Cardiac fibroblast (primary cell): ENCODE results near the gene CHAD.
A peak's percentile ranks its signal among the peaks of the same experiment; 100 is the strongest.

Source experiments
- DNase-seq, 2 donors: peaks; one replicate each; pipeline versions ENCODE4 v3.0.0 to v3.0.0-alpha.2; 2010; ENCODE audit warnings: low read depth in 2 of 2
- H3K4me3 ChIP-seq, 2 donors: replicated peaks in 1 of 2; 1 replicate in 1 of 2; 2 replicates in 1 of 2; pipeline ENCODE4 v1.5.1; 2011; ENCODE audit warnings: low read depth in 2 of 2, low read length in 2 of 2, mild to moderate bottlenecking in 2 of 2, moderate library complexity in 1 of 2
- TF ChIP-seq, protein P1 (sequence below): IDR thresholded peaks from one replicate; pipeline ENCODE4 v1.5.1; 2011; ENCODE audit warnings: low read depth, mild to moderate bottlenecking, low read length, inconsistent platforms

CHAD gene

DNA sequence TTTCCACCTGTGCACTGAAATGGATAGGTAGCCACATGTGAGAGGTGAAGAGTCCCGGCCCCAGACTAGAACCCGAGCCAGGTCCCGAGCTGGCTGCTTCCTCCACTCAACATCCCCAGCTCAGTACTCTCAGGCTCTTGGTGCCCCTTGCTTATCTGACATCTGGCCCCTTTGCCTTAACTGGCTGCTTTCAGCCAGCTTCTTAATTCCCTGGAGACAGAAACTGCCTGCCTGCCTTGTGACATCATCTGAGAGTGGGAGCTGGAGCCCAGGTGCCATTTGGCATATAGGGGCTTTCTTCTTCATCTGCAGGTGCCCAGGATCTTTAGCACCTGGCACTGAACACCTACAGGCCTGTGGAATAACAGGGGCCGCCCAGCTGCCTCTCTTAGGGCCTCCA, 8.9 kb downstream of the CHAD start:
- no peak for DNase-seq
- TF ChIP-seq, protein P1, sequence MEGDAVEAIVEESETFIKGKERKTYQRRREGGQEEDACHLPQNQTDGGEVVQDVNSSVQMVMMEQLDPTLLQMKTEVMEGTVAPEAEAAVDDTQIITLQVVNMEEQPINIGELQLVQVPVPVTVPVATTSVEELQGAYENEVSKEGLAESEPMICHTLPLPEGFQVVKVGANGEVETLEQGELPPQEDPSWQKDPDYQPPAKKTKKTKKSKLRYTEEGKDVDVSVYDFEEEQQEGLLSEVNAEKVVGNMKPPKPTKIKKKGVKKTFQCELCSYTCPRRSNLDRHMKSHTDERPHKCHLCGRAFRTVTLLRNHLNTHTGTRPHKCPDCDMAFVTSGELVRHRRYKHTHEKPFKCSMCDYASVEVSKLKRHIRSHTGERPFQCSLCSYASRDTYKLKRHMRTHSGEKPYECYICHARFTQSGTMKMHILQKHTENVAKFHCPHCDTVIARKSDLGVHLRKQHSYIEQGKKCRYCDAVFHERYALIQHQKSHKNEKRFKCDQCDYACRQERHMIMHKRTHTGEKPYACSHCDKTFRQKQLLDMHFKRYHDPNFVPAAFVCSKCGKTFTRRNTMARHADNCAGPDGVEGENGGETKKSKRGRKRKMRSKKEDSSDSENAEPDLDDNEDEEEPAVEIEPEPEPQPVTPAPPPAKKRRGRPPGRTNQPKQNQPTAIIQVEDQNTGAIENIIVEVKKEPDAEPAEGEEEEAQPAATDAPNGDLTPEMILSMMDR: no peak

DNA sequence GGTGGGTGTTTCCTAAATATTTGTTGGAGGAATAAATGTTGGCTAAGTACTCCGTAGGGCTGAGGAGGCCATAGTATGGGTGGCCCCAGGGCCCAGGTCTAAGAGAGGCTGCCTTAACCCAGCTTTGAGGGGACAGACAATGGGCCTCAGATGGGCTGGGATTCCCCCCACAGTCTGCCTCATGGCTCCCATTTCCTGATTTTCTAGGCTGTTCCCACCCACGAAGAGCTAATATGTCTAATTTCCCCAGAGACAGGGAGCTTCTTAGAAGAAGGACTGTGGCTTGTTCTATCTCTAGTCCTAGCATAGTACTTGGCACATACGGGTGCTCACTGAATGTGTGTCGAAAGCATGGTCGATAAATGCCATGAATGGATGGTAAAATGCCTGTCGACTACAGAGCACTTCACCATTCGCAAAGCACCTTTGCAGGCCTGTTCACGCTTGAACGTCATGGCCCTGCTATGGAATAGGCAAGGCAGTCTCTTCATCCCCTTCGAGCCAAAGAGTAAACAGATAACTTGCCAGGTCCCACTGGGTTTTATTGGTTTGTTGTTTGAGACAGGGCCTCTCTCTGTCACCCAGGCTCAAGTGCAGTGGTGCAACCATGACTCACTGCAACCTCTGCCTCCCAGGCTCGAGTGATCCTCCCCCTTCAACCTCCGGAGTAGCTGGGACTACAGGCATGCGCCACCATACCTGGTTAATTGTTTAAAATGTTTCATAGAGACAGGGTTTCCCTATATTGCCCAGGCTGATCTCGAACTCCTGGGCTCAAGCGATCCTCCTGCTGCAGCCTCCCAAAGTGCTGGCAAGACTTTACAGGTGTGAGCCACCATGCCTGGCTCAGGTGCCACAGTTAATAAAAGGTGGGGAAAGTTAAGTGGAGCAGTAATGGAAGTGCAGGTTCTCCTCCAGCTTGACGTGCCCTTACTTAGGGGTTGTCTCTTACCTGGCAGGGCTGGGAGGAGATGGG, 9.7 kb downstream of the CHAD start:
- peak in 1 of 2 donors; percentile 46 for DNase-seq
- no peak overlapping the region for H3K4me3 ChIP-seq
- TF ChIP-seq, protein P1: no peak

More for the DNA sequence above, 8.9 kb downstream of the CHAD start:
- no peak overlapping the region for H3K4me3 ChIP-seq

DNA sequence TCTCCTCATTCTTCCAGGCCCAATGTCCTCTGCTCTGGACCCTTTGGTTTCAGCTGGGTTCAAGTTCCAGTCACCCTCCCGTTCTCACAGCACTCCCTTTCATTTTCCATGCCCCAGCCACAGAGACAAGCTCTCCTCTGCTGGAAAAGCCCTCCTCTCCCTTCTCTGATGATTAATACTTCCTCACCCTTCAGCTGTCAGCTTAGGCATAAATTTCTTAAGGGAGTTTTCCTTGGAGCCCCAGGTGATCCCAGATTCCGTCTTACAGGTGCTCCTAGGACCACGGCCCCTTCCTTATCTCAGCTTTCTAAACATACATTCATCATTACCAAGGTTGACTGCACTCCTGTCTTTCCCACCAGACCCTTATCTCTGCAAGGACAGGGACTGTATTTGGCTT, 10.4 kb downstream of the CHAD start:
- DNase-seq: no peak
- TF ChIP-seq, protein P1: no peak

DNA sequence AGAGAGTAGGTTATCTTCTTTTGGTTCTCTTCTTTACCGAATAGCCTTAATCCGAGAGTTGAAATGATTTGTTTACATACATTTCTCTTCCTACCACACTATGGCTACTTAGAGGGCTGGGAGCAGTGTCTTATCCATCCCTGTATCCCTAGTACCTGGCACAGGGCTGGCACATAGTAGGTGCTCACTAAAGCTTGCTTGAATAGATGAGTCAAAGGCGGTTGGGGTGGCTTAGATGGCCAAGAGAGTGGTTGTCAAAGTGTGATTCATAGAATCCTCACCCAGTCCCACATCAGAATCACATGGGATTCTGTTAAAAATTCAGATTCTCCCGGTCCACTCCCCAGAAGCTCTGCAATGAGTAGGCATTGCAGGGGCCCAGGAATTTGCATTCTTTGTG, 11.1 kb downstream of the CHAD start:
- TF ChIP-seq, protein P1: no peak
- no peak for DNase-seq
- no peak overlapping the region for H3K4me3 ChIP-seq

More for the DNA sequence above, 10.4 kb downstream of the CHAD start:
- no peak overlapping the region for H3K4me3 ChIP-seq

DNA sequence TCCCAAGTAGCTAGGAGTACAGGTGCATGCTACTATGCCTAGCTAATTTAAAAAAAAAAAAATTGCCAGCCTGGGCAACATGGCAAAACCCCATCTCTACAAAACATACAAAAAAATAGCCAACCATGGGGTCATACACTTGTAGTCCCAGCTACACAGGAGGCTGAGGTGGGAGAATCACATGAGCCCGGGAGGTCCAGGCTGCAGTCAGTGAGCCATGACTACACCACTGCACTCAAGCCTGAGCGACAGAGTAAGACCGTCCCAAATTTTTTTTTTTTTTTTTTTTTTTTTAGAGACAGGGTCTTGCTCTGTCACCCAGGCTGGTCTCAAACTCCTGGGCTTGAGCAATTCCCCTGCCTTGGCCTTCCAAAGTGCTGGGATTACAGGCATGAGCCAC, 14.8 kb downstream of the CHAD start:
- TF ChIP-seq, protein P1: no peak
- H3K4me3 ChIP-seq: no peak overlapping the region
- DNase-seq: no peak

DNA sequence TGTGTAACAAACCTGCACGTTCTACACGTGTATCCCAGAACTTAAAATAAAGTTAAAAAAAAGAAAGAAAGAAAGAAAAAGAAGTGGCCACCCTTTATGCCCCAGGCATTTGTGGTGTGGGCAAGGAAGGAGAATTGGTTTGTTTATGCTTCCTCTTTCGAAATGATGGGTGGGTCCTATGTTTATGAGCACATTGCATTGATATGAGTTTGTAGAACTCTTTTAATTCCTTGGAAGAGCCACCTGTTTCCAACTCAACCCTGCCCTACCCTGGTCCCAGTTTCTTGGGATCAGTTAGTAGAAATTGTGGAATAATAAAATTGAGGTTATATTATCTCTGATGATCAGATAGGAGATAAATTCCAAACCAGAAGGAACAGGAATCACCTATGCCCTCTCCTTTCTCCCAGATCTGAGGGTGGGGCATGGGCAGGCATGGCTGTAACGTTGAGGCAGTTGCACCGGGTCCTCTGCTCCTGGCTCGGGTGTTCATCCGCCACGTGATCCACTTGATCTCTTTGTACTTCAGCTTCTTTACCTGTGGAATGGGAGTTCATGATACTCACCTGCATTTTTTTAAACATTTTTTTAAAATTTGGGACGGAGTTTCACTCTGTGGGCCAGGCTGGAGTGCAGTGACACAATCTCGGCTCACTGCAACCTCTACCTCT, 15.9 kb downstream of the CHAD start:
- DNase-seq: peak in 1 of 2 donors; percentile 22
- TF ChIP-seq, protein P1: no peak
- no peak overlapping the region for H3K4me3 ChIP-seq
